DND-41 (cell line): ENCODE results near the gene DIABLO.

ENCODE experiments used
- ATAC-seq: fragments of 200-7000 bp; cut with Tn5 transposase; 3 replicates; pipeline ENCODE4 v1.9.1; 2021; ENCODE audit warnings: low read depth; ENCODE audit not compliant: insufficient read depth
- DNase-seq: peaks from one replicate; pipeline ENCODE4 v3.0.0-alpha.2; 2020
- H2AFZ ChIP-seq: 2 replicates; pipeline ENCODE4 v1.6.0; 2012; ENCODE audit warnings: low read depth, low read length
- H3K27ac ChIP-seq: 2 replicates; pipeline ENCODE4 v1.5.1; 2012; ENCODE audit warnings: low read length, inconsistent platforms
- H3K27me3 ChIP-seq: fragments of 200-600 bp; sonication (generic); 2 replicates; pipeline ENCODE4 v1.6.0; 2012; ENCODE audit warnings: low read length, mild to moderate bottlenecking, inconsistent platforms; ENCODE audit not compliant: insufficient read depth, poor library complexity
- H3K36me3 ChIP-seq: 2 replicates; pipeline ENCODE4 v1.5.1; 2012; ENCODE audit warnings: low read length, inconsistent platforms; ENCODE audit not compliant: insufficient read depth
- H3K4me1 ChIP-seq: 2 replicates; pipeline ENCODE4 v1.5.1; 2012; ENCODE audit warnings: mild to moderate bottlenecking, low read length; ENCODE audit not compliant: insufficient read depth
- H3K4me2 ChIP-seq: 2 replicates; pipeline ENCODE4 v1.6.0; 2012; ENCODE audit warnings: mild to moderate bottlenecking, moderate library complexity, low read length, inconsistent platforms; ENCODE audit not compliant: insufficient read depth
- H3K4me3 ChIP-seq, 2 experiments: fragments of 200-600 bp in 1 of 2; shearing (Covaris generic) in 1 of 2; 2 replicates each; pipeline ENCODE4 v1.5.1; 2012 to 2016; ENCODE audit warnings: inconsistent platforms in 2 of 2, low read length in 2 of 2, mild to moderate bottlenecking in 2 of 2, low read depth in 1 of 2, moderate library complexity in 1 of 2
- H3K79me2 ChIP-seq: 2 replicates; pipeline ENCODE4 v1.6.0; 2012; ENCODE audit warnings: low read length, inconsistent platforms; ENCODE audit not compliant: insufficient read depth
- H3K9ac ChIP-seq: 2 replicates; pipeline ENCODE4 v1.6.0; 2012; ENCODE audit warnings: low read depth, mild to moderate bottlenecking, inconsistent platforms, low read length, moderate library complexity
- H3K9me3 ChIP-seq: 2 replicates; pipeline ENCODE4 v1.5.1; 2012; ENCODE audit warnings: low read length, moderate library complexity, mild to moderate bottlenecking, inconsistent platforms; ENCODE audit not compliant: insufficient read depth, severe bottlenecking
- H4K20me1 ChIP-seq: 2 replicates; pipeline ENCODE4 v1.6.0; 2012; ENCODE audit warnings: low read length; ENCODE audit not compliant: insufficient read depth
- EZH2 ChIP-seq: IDR thresholded peaks from 3 replicates; pipeline ENCODE4 v1.6.1; 2012; ENCODE audit warnings: borderline replicate concordance, low read depth, mild to moderate bottlenecking, moderate library complexity, low read length, inconsistent platforms; ENCODE audit not compliant: severe bottlenecking
- TF ChIP-seq, protein P1 (sequence below): IDR thresholded peaks from 2 replicates; pipeline ENCODE4 v1.5.1; 2012; ENCODE audit warnings: borderline replicate concordance, low read length, moderate library complexity, mild to moderate bottlenecking; ENCODE audit not compliant: poor library complexity, severe bottlenecking; ENCODE audit errors: extremely low read depth

Gene DIABLO

DNA sequence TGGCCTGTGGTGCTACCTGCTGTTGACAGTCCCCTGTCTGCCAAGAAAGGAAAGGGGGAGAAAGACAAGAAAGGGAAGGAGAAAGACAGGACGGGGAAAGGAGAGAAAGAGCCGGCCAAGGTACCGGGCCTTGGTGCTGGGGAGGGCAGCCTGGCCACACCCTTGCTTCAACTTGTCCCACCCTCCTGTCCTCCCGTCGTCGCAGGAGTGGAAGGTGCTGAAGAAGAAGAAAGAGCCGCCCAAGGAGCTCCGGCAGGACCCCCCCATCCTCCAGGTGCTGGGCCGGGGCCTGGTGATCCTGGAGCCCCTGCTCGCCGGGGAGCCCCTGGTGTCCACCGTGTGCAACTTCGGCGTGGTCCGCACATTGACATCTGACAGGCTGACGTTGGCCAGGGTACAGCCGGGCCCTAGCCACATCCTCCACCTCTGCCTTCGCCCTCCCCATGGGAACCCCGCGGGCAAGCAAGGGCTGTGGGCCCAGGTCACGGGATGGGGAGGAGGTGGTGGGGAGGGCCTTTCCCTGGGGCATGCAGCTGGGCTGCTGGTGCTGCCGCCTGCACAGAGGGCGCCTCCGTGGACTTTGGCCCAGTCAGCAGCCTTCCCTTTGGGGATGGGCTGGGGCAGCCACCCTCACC is 25.2 kb downstream of the DIABLO start:
- Histone ChIP-seq H3K27me3 (peaks cover 3% of the 10 kb centered on the region), H4K20me1 (peaks cover 4% of the 10 kb centered on the region; the same call in 1 of the 2 replicates), H3K9ac (no peak overlapping the region), H3K36me3 (no peaks in the 10 kb centered on the region), H3K4me3 (no peak overlapping the region), H2AFZ (no peak overlapping the region), H3K79me2 (no peaks in the 10 kb centered on the region), H3K4me2 (no peak overlapping the region), H3K9me3 (no peaks in the 10 kb centered on the region), H3K27ac (no peak overlapping the region), H3K4me1 (no peaks in the 10 kb centered on the region)
- TF ChIP-seq EZH2: no peak
- TF ChIP-seq, protein P1, sequence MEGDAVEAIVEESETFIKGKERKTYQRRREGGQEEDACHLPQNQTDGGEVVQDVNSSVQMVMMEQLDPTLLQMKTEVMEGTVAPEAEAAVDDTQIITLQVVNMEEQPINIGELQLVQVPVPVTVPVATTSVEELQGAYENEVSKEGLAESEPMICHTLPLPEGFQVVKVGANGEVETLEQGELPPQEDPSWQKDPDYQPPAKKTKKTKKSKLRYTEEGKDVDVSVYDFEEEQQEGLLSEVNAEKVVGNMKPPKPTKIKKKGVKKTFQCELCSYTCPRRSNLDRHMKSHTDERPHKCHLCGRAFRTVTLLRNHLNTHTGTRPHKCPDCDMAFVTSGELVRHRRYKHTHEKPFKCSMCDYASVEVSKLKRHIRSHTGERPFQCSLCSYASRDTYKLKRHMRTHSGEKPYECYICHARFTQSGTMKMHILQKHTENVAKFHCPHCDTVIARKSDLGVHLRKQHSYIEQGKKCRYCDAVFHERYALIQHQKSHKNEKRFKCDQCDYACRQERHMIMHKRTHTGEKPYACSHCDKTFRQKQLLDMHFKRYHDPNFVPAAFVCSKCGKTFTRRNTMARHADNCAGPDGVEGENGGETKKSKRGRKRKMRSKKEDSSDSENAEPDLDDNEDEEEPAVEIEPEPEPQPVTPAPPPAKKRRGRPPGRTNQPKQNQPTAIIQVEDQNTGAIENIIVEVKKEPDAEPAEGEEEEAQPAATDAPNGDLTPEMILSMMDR: peak; percentile 12
- ATAC-seq (0 out of 3 replicates have a peak, but pooled peaks have one; percentile 20), DNase-seq (no peak)

DNA sequence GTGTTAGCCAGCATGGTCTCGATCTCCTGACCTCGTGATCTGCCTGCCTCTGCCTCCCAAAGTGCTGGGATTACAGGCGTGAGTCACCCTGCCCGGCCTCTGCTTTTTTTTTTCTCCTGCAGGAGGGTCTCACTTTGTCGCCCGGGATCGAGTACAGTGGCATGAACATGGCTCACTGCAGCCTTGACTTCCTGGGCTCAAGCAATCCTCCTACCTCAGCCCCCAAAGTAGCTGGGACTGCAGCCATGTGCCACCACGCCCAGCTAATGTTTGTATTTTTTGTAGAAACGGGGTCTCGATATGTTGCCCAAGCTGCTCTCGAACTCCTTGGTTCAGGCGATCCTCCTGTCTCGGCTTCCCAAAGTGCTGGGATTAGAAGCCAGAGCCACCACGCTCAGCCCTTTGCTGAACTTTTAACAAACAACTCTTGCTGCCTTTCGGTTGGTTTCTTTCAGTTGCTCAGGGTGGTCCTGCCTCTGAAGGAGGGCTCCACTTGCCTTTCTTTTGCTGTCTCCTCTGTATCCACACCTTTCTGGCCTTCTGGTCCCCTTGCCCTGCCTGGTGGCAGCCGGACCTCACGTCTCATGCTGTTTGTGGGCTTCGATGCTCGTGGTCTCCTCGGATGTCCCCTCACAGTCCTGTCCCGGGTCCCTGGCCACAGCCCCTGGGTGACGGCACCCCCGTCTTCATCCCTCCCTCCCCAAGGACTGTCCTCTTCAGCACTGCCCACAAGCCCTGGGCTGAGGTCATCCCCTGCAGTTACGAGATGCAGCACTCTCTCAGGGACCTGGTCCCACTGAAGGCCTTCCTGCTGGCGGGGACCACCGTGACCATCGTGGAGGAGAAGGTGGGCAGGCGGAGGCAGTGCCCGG is 26.1 kb downstream of the DIABLO start:
- H3K27me3 ChIP-seq: peaks cover 3% of the 10 kb centered on the region
- no peak overlapping the region for H3K4me3 ChIP-seq
- DNase-seq (no peak), ATAC-seq (no peak)
- no peak overlapping the region for H3K27ac ChIP-seq
- no peak for TF ChIP-seq EZH2
- TF ChIP-seq, protein P1: no peak
- H3K4me2 ChIP-seq: no peak overlapping the region
- no peak overlapping the region for H3K9ac ChIP-seq
- no peaks in the 10 kb centered on the region for H3K9me3 ChIP-seq
- no peak overlapping the region for H2AFZ ChIP-seq
- no peaks in the 10 kb centered on the region for H3K36me3 ChIP-seq
- H3K4me1 ChIP-seq: no peaks in the 10 kb centered on the region
- H4K20me1 ChIP-seq: no peaks in the 10 kb centered on the region
- H3K79me2 ChIP-seq: no peaks in the 10 kb centered on the region

DNA sequence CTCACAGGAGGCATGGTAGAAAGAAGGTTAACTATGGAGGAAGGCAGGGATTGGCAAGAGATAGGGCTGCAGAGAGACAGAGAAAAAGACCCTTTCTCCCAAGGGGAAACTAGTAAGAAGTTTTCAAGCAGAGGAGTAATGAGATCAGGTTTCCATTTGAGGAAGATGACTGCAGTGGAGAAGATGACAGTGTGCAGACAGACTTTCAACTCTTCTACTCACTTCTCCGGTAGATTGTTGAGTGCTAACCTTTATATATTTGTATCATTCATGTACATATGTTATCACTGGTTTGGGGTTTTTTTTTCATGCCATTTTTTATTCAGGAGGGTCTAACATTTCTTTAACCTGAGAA is 28.3 kb downstream of the DIABLO start:
- no peak overlapping the region for H3K4me3 ChIP-seq
- no peak overlapping the region for H3K9ac ChIP-seq
- no peak overlapping the region for H3K27ac ChIP-seq
- H3K79me2 ChIP-seq: no peaks in the 10 kb centered on the region
- no peaks in the 10 kb centered on the region for H3K36me3 ChIP-seq
- no peak overlapping the region for H2AFZ ChIP-seq
- H3K9me3 ChIP-seq: no peaks in the 10 kb centered on the region
- DNase-seq: no peak
- no peaks in the 10 kb centered on the region for H3K4me1 ChIP-seq
- ATAC-seq: no peak
- peaks cover 3% of the 10 kb centered on the region for H3K27me3 ChIP-seq
- TF ChIP-seq, protein P1: no peak
- no peak for TF ChIP-seq EZH2
- H3K4me2 ChIP-seq: no peak overlapping the region
- no peaks in the 10 kb centered on the region for H4K20me1 ChIP-seq
